HG03521 (cell line): ENCODE data around the gene PSMD8.

Experiments used
- ATAC-seq: cut with Tn5 transposase; IDR thresholded peaks from one replicate; pipeline ENCODE4 v1.9.1; 2021; ENCODE audit warnings: mild to moderate bottlenecking, moderate library complexity; ENCODE audit not compliant: unreplicated experiment

Gene PSMD8

DNA sequence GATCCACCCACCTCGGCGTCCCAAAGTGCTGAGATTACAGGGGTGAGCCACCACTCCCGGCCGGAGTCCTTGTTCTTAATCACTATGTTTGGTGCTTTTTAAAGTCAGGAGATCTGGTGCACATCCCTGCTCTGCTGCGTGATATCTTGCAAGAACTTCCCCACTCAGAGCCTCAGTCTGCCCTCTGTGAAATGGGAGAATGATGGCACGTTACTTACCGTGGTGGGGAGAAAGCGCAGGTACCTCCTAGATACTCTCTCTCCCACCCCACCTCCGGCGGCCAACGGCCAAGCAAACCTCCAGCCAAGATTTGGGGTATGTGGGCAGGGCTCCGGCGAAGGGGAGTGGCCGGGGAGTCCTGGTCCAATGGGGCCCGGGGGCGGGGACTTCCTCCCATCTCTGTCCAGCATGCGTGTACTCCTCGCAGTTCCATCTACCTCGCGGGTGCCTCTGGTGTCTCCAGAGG, 58.9 kb downstream of the PSMD8 start, which contains the start of gene RYR1:
RYR1 (plus strand) TSS at position 424 of the 466 bp plus-strand sequence. CDS start 139 bp downstream, outside the sequence.
- no peak for ATAC-seq
